ENCODE results near the gene RTEL1.
"Not testable (repeated sequence)": the region's sequence is repeated elsewhere in the genome, so short reads cannot be mapped to it uniquely, and the experiment has no call there.

The RTEL1 gene, protein sequence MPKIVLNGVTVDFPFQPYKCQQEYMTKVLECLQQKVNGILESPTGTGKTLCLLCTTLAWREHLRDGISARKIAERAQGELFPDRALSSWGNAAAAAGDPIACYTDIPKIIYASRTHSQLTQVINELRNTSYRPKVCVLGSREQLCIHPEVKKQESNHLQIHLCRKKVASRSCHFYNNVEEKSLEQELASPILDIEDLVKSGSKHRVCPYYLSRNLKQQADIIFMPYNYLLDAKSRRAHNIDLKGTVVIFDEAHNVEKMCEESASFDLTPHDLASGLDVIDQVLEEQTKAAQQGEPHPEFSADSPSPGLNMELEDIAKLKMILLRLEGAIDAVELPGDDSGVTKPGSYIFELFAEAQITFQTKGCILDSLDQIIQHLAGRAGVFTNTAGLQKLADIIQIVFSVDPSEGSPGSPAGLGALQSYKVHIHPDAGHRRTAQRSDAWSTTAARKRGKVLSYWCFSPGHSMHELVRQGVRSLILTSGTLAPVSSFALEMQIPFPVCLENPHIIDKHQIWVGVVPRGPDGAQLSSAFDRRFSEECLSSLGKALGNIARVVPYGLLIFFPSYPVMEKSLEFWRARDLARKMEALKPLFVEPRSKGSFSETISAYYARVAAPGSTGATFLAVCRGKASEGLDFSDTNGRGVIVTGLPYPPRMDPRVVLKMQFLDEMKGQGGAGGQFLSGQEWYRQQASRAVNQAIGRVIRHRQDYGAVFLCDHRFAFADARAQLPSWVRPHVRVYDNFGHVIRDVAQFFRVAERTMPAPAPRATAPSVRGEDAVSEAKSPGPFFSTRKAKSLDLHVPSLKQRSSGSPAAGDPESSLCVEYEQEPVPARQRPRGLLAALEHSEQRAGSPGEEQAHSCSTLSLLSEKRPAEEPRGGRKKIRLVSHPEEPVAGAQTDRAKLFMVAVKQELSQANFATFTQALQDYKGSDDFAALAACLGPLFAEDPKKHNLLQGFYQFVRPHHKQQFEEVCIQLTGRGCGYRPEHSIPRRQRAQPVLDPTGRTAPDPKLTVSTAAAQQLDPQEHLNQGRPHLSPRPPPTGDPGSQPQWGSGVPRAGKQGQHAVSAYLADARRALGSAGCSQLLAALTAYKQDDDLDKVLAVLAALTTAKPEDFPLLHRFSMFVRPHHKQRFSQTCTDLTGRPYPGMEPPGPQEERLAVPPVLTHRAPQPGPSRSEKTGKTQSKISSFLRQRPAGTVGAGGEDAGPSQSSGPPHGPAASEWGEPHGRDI (N-terminal part only)

DNA sequence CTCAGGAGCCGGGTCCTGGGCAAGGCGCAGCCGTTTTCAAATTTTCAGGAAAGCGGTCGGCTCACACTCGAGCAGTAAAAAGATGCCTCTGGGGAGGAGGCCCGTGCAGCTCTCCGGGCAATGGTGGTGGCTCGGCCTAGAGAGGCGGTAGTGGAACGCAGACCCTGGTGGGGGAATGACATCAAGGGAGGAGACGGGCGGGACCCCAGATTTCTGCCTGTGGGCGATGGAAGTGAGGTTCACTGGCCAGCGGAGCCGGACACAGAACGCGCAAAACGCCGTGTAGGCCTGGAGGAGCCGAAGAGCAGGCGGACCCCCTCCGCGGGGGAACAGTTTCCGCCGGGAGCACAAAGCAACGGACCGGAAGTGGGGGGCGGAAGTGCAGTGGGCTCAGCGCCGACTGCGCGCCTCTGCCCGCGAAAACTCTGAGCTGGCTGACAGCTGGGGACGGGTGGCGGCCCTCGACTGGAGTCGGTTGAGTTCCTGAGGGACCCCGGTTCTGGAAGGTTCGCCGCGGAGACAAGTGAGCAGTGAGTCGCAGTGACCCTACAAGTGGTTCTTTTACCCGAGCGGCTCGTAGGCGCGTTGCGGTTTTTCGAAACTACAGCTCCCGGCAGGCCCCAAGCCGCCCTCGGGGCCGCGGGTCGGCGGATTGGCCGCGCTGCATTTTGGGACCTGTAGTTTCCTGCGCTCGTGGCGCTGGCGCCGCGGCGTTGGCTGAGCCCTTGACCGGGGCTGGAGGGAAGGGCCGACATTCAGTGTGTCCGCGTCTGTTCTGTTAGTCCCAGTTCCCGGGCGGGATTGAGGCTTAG, at the start of gene RTEL1:
Gene RTEL1 (plus strand): TSS at position 376 of the 812 bp plus-strand sequence. CDS start 1,091 bp downstream, outside the sequence.
- peak; percentile 83 for DNase-seq

DNA sequence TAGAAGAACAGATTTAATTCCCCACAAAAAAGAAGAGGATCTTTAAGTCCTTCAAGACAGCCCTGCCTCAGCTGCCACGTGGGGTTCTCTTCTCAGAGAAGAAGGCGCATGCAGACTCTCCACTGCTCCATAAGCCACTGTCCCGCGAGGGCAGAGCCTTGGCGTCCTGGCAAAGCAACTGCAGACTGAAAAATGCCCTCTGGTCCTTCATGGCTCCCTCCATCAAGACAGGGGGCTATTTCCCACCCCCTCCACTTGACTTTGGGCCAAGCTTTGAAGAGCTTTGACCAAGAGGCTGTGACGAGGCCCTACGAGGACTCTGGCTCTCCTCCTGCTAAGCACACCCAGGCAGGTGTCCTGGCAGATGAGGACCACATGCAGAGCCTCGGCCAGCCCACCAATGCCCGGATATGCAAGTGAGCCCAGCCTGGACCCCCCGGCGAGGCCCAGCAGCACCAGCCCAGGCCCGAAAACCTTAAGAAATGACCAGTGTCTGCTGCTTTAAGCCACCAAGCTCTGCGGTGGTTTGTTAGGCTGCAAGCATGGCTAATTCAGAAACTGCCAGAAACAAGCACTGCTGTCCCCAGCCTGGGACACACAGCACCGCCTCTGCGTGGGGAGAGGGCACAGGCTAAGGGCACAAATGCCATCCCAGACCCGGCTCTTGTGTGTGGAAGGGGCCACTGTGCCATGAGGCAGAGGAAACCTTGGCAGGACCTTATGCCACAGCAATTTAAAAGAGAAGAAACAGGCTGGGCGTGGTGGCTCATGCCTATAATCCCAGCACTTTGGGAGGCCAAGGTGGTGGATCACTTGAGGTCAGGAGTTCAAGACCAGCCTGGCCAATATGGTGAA, 47.3 kb upstream of the RTEL1 start:
- DNase-seq: no peak

DNA sequence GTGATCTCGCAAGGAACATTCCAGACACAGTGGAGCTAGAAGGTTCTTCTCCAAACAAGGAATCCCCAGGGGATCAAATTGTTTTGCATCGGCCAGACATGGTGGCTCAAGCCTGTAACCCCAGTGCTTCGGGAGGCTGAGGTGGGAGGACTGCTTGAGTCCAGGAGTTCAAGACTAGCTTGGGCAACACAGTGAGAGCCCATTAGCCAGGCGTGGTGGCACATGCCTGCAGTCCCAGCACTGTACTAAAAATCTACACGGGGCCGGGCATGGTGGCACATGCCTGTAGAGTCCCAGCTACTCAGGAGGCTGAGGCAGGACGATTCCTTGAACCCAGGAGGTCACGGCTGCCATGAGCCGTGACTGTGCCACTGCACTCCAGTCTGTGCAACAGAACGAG, 46.5 kb upstream of the RTEL1 start:
- DNase-seq: no peak

DNA sequence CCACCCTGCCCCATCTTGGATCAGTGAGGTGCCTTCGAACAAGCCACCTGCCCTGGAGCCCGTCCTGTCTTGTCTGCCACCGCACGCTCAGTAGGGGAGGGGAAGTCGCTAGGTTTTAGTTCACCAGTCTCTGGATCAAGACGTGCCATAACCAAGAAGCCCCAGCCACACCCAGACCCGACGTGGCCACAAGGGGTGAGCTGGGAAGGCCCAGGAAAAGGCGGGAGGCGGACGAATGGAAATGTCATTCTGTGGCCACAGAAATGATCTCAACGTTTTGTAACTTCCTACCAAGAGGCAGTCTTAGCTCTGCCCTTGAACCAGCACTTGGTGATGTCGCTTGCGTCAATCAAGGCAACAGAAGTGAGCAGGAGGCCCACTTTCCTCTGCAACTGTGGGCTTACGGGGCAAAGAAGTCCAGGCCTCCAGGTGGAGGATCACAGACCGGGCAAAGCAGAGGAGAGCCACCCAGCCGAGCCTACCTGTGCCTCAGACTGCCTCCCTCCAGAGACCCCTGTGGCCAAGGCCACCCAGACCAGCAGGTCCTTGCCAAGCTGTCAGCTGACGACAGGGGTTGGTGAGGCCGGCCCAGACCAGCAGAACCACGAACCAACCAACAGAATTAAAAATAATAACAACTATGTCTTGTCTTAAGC, 45.7 kb upstream of the RTEL1 start:
- DNase-seq: no peak

DNA sequence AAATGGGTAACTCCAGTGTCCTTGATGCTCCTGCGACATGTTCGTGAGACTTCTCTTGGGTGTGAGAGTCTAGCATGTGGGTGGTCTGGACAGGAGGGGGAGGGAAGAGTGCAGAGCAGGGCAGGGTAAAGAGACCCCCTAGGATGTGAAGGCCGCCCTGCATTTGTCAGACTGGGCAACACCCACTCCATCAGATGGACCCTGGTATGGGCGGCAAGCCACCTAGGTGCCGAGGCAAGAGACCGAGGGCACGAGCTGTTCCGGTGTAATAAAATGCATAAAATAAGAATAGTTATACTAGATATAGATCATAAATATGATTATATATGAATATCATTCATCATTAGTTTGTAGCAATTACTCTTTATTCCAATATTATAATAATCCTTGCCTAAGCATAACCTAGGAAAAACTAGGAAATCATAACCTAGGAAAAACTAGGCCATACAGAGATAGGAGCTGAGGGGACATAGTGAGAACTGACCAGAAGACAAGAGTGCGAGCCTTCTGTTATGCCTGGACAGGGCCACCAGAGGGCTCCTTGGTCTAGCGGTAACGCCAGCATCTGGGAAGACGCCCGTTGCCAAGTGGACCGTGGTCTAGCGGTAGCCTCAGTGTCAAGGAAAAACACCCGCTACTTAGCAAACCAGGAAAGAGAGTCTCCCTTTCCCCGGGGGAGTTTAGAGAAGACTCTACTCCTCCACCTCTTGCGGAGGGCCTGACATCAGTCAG, 44.1 kb upstream of the RTEL1 start:
- DNase-seq: not testable (repeated sequence)

DNA sequence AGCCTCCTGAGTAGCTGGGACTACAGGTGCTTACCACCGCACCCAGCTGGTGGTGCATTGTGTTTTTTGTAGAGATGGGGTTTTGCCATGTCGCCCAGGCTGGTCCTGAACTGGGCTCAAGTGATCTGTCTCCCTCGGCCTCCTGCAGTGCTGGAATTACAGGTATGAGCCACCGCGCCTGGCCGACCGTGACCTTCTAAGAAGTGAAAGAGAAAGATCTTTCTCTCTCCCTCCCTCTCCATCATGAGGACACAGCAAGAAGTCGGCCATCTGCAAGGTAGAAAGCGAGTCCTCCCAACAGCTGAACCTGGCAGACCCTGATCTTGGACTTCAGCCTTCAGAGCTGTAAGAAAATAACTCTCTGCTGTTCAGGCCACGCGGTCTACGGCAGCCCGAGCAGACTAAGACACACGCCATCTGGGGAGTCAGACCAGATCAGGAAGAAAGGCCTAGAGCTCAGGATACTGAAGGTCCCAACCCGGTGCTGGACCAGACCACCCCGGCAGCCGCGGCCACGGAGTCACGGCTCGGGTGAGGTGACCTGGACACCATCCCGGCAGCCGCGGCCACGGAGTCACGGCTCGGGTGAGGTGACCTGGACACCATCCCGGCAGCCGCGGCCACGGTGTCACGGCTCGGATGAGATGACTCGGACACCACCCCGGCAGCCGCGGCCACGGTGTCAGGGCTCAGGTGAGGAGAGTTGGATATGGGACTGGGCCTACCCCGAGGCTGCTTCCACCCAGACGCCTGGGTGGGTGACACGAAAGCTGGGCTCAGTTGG, 40.8 kb upstream of the RTEL1 start:
- no peak for DNase-seq

DNA sequence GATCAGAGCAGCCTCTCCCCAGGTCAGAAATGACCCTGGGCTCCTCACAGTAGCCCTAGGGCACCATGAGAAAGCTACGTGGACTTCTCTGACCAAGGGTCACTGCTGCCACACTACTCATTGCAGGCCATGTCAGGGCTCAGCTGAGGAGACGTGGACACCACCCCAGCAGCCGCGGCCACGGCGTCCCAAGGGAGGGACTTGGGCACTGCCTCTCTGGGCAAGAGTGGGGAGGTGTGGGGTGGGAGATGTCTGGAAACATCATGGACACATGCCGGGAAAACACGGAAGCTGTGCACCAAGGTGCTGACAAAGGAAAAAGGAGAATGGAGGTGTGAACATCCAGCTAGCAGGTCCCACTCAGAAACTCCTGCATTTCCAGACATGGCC, 40.2 kb upstream of the RTEL1 start:
- DNase-seq: no peak

DNA sequence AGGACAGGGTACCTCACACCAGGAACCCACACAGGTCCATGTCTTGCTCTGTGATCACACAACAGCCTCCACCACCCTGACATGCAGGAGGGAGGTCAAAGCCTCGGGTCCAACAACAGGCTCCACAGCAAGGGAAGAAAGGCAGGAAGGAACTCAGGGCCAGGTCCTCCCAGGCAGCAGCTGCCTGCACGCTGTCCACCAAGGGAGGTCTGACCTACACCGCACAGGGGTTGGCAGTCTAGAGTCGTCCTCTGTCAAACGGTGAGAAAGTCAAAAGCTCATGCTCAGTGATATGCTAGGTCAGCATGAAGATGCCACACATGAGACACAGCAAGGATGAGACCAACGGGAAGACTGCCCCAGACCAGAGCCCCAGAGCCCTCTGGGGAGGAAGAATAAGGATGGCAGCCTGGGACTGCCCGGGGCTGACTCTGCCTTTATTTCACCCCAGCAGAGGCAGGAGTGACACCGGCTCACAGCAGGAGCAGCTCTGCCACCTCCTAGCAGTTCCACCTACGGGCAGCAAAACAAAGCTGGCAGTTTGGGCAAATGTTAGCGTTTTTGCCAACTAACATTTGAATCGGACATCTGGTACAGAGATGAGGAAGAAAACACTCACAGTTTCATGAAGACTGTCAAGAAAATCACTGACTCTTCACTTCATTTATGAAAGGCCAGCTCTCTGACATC, 39.7 kb upstream of the RTEL1 start:
- no peak for DNase-seq

DNA sequence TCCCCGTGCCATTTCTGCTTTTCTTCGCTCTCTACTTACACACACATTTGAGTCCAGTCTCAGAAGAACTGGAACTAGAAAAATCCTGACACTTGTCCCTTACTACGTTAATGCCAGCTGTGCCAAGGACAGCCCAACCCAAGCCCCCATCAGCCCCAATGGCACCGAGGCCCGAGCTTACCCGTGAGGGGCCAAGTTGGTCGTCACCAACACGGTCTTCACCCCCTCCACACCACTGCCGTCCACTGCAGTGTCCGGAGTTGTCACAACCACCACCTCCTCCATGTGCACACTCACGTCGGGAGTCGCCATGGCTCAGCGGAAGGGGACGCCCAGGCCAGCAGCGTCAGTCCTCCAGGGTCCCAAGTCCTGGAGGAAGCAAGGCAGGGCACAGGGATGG, 39.0 kb upstream of the RTEL1 start:
- DNase-seq: no peak

DNA sequence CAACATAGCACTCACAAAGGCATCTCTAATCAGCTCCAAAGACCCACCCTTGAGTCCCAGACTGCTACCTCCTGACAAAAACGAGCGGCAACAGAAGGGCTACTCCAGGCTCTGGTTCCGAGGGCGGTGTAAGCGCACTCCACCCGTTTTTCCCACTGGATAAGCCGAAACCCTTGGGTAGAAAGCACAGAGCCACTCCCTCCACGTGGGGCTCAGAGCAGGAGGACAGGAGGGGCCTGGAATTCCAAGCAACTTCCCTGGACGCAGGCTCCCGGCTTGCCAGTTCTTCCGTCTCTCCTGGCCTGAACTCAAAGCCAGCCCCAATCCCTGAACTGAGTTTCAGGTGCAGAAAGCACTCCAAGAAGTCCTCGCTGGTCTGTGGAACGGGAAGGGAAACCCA, 38.6 kb upstream of the RTEL1 start:
- no peak for DNase-seq

DNA sequence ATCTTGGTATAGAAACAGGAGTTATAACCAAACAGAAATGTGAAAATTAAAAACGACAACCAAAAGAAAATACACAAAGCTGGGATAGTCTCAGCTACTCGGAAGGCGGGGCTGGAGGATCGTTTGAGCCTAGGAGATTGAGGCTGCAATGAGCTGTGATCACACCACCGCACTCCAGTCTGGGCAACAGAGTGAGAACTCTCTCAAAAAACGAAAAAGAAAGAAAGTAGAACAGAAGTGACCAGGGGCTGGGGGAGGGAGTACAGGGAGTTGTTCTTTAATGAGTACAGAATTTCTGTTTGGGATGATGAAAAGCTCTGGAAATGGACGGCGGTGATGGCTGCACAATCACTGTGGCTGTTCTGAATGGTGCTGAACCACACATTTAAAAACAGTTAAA, 37.1 kb upstream of the RTEL1 start:
- no peak for DNase-seq

DNA sequence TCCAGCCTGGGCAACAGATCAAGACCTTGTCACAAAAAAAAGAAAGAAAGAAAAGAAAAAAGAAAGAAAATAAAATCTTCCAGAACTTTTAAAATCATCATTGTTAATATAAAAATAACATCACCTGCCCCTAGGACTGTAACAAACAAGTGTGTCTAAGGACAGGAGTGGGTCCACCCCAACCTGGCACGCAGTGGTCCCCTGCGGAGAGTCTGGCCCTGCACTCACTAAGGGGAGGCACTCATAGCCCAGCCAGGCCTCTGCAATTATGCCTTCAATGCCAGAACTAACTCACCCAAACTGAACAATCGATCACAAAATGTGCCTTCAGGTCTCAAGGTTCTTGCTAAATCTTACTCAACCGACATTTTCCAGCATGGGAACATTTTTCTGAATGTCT, 36.0 kb upstream of the RTEL1 start:
- no peak for DNase-seq

DNA sequence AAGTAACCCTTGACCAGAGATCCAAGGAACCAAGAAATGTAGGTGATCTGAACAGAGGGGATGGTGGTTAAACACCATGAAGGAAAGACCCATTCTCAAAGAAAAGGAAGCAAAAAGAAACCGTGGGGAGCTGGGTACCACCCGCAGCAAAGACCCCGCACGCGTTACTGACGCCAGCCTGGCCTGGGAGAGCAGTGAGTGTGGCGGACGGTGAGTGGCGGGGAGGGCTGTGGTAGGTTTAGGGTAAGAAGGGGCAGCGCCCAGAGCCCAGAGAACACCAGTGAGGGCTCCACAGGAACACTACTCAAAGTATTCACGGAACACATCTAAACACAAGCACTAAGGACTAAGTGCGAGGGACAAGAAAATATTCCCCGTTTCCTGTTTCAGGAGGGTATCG, 35.4 kb upstream of the RTEL1 start:
- no peak for DNase-seq

DNA sequence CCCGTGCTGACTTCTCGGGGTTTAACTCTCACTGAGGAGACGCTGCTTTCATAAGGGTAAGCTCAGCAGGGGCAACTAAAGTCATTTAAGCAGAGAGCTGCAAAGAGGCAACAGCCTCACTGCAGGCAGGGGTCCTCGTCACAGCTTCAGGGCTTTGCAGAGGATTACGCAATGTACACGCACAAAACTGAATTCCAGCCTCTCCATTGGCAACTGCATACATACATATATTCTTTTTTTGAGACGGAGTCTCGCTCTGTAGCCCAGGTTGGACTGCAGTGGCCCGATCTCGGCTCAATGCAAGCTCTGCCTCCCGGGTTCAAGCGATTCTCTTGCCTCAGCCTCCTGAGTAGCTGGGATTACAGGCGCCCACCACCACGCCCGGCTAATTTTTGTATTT, 33.6 kb upstream of the RTEL1 start:
- DNase-seq: no peak

DNA sequence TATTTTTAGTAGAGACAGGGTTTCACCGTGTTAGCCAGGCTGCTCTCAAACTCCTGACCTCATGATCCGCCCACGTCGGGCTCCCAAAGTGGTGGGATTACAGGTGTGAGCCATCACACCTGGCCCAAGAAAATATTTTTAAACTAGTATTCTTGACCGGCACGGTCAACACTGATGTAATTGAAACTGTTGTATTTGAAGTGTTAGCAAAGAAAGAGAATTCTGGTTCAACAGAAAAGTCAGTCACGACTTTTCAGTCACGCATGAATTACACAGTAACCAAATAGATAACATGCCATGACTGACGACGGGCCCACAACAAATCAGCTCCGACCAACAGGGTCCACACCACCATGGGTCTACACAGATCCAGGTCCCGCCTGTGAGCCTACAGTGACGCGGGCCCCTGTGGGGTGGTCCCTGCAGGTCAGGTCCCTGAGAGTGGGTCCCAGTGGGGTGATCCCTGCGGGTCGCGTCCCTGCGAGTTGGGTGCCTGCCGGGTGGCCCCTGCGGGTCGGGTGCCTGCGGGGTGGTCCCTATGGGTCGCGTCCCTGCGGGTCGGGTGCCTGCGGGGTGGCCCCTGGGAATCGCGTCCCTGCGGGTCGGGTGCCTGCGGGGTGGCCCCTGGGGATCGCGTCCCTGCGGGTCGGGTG, 32.2 kb upstream of the RTEL1 start:
- DNase-seq: no peak

DNA sequence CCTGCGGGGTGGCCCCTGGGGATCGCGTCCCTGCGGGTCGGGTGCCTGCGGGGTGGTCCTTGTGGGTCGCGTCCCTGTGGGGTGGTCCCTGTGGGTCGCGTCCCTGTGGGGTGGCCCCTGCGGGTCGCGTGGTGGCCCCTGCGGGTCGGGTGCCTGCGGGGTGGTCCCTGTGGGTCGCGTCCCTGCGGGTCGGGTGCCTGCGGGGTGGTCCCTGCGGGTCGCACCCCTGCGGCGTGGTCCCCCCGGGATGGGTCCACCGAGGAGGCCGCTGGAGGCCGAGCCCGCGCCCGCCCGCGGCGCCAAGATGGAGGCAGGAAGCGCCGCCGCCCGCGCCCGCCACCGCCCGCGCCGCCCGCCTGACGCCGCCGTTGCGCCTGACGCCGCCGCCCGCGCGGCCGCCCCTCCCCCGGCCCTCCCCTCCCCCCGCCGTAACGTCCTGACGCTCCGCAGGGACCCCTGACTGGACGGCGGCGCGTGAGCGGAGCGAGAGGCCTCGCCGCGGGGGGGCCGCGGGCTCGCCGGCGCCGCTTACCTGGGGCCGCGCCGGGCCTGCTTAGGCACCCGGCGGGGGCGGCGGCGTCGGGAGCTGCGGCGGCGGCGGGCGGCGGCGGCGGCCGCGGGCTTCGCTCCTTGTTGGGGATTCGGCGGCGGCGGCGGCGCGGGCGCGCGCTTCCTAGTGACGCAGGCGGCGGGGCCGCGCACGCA, 31.5 kb upstream of the RTEL1 start, which contains the start of gene GMEB2:
Gene GMEB2 (minus strand): TSS at position 678 of the 705 bp plus-strand sequence. CDS start 7,704 bp downstream, outside the sequence.
- peak; percentile 58 for DNase-seq

DNA sequence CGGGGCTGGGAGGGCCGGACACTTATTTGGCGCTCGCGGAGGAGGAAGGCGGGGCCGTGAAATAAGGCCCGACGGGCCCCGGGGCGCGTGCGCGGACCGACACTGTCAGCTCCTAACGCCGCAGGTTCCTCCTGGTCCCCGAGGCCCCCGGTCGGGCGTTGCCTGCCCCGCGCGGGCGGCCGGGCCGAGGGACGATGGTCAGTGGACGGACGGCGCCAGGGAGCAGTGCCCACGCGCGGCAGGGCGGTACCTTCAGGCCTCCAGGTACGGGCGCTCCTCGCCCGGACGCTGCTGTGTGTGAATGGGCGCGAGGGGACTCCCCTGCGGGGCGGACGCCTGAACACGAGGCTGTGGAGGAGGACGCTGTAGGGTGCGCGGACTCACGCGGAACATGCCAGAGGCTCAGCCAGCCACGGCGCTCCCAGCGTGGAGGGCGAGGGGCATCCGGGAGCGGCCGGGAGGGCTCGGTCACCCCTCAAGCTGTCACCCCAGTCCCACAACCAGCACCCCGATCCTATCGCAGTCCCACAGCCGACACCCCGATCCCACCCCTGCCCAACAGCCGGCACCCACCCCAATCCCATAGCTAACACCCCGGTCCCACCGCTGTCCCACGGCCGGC, 30.9 kb upstream of the RTEL1 start:
- DNase-seq: peak; percentile 93

All from activated CD4-positive, alpha-beta T cell treated with anti-CD3 and anti-CD28 coated beads for 1 hour (primary cell).